ENCODE data around the gene MACO1.
A peak's percentile ranks its signal among the peaks of the same experiment; 100 is the strongest.
"Not testable (repeated sequence)": the region's sequence is repeated elsewhere in the genome, so short reads cannot be mapped to it uniquely, and the experiment has no call there.

Gene MACO1

DNA sequence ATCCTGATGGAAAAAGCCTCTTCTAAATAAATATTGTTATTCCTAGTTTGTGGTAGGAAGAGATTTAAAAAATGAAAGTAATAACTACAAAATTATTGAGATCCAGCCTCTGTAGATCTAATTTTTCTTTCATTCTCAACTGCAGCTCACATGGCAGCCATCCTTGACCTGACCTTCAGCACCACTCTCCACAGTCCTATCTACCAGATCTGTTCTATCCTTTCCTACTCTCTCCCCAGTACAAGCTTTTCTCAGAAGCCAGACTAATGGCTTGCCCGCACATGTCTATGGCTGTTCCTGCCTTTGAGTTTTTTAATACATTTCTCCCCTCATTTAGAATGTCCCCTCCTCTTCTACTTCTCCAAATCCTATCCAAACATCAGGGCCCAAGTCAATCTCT is 51.5 kb downstream of the MACO1 start:
- no peak for DNase-seq (ENCODE audit: extremely low spot score, insufficient read length, low read depth)
- no peak for FAIRE-seq

DNA sequence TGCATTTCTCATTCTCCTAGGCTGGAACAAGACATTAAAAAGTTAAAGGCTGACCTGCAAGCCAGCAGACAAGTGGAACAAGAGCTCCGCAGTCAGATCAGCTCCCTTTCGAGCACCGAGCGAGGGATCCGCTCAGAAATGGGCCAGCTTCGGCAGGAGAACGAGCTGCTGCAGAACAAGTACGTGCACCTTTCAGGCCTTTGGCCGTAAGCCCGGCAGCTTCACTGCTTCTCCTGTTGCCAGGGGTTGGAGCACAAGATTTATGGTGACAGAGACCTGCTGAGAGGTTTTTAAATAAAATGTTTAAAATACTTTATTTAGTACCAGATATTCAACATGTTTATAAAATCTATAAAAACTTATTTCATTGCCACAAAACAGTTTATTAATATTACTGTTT is 53.4 kb downstream of the MACO1 start:
- DNase-seq (ENCODE audit: extremely low spot score, insufficient read length, low read depth) = no peak
- FAIRE-seq = no peak

DNA sequence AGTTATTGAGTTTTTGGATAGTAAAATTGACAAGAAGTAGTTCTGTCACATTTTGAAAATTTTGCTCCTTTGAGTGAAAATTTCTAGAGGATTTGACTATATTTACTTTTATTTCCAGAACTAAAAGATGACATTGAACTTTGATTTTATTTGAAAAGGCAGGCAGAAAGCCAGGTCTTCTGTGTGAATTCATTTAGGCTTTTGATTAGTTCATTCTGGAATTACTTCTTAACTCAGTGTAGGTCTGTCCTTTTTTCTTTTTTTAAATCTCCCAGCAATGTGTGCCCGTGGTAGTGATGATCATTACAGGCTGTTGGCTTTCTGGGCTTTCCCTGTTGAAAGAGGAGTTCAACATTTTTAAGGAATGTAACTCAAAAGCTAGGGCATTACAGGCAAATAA is 53.8 kb downstream of the MACO1 start:
- no peak for FAIRE-seq
- no peak for DNase-seq (ENCODE audit: extremely low spot score, insufficient read length, low read depth)

GRCh38 chr1:25485536-25486411 is 55.1 kb downstream of the MACO1 start:
- DNase-seq (ENCODE audit: extremely low spot score, insufficient read length, low read depth) (no peak), FAIRE-seq (no peak)

DNA sequence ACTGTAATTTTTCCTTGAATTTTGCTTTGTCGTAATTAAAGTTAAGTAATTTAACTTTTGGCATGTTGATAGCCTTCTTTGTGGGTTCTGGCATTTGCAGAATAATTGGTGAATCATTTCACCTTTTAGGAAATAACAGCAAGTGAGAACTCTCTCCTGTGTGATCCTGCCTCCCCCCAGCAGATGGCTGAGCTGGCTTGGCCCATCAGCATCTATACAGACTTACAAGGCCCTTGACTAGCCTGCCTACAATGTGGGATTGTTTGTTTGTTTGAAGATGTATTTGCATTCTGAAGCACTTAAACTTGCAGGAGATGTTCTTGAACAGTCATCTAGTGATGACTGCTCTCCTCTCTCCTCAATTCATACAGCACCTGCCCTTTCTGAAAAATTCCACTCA is 55.9 kb downstream of the MACO1 start:
- DNase-seq (ENCODE audit: extremely low spot score, insufficient read length, low read depth) (no peak), FAIRE-seq (no peak)

- peak; percentile 78 for FAIRE-seq
- no peak for DNase-seq (ENCODE audit: extremely low spot score, insufficient read length, low read depth)
Observed at GRCh38 chr1:25487628-25488027, 56.9 kb downstream of the MACO1 start.

DNA sequence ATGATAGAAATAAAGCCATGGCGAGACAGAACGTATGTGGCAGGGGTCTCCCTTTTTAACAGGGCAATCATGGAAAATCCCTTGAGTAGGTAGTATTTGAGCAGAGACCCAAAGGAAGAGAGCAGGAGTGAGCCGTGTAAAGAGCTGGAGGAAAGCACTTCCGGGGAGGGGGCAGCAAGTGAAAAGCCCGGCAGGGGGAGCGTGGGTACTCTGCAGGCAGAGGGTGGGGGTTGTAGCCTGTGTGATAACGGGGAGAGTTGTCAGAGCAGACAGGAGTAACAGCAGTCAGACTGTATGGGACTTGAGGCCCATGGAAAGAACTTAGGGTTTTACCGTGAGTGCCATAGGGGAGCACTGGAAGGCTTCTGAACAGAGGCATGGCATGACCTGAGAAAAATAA is 61.6 kb downstream of the MACO1 start:
- no peak for FAIRE-seq
- no peak for DNase-seq (ENCODE audit: extremely low spot score, insufficient read length, low read depth)

- FAIRE-seq = no peak
- no peak for DNase-seq (ENCODE audit: extremely low spot score, insufficient read length, low read depth)
Observed at GRCh38 chr1:25494952-25495351, 64.3 kb downstream of the MACO1 start.

GRCh38 chr1:25500694-25501093 is 70.0 kb downstream of the MACO1 start:
- no peak for FAIRE-seq
- no peak for DNase-seq (ENCODE audit: extremely low spot score, insufficient read length, low read depth)

- FAIRE-seq (no peak), DNase-seq (ENCODE audit: extremely low spot score, insufficient read length, low read depth) (no peak)
Observed at GRCh38 chr1:25501235-25502058, 70.8 kb downstream of the MACO1 start.

DNA sequence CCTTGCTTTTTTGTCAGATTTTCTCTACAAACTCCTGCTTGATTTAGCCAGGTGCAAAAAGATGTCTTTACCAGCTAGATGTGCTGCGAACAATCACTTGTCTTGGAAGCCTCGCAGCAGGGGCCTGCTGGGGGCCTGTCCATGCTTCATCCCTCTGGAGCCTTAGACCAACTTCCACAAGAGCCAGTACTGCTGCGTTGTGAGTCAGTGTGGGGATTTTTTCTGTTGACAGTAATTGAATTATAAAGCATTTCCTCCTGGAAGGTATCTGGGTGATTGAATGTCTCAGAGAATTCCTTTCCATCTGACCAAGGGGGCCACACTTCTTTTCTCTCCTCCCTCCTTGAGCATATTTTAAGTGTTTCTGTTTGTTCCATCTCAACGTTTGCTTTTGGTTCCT is 72.3 kb downstream of the MACO1 start:
- no peak for FAIRE-seq

DNA sequence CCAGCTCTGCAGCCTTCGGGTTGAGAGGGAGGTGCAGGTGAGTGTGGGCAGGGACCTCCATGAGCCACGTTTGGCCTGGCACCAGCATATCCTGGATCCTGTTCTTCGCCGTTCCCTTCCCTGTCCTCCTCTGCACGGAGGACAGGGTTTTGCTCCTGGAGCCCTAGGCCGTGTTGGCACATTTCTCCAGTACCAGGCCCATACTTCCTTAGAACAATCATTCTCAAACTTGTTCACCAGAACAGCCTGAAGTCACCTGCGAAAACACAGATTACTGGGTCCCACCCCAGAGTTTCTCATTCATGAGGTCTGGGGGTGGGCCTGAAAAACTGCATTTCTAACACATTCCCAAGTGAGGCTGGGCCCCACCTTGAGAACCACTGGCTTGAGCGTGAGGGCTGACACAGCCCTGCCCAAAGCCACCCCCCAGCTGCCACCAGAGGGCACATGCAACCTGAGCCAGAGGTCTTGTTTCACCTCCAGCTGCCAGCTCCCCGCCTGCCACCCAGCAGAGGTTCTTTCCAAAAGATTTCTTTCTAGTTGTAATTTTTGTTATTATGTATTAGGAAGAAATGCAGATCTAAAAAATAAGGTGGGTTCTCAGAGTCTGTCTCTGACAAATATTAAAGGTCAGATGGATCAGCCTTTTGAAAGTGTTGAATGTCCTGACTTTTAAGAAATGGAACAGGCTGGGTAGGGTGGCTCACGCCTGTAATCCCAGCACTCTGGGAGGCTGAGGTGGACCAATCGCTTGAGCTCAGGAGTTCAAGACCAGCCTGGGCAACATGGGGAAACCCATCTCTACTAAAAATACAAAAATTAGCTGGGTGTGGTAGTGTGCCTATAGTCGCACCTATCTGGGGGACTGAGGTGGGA is 73.1 kb downstream of the MACO1 start:
- DNase-seq (ENCODE audit: extremely low spot score, insufficient read length, low read depth) (no peak), FAIRE-seq (peak; percentile 59)

More for the DNA sequence above, 72.3 kb downstream of the MACO1 start:
- DNase-seq (ENCODE audit: extremely low spot score, insufficient read length, low read depth) = no peak

DNA sequence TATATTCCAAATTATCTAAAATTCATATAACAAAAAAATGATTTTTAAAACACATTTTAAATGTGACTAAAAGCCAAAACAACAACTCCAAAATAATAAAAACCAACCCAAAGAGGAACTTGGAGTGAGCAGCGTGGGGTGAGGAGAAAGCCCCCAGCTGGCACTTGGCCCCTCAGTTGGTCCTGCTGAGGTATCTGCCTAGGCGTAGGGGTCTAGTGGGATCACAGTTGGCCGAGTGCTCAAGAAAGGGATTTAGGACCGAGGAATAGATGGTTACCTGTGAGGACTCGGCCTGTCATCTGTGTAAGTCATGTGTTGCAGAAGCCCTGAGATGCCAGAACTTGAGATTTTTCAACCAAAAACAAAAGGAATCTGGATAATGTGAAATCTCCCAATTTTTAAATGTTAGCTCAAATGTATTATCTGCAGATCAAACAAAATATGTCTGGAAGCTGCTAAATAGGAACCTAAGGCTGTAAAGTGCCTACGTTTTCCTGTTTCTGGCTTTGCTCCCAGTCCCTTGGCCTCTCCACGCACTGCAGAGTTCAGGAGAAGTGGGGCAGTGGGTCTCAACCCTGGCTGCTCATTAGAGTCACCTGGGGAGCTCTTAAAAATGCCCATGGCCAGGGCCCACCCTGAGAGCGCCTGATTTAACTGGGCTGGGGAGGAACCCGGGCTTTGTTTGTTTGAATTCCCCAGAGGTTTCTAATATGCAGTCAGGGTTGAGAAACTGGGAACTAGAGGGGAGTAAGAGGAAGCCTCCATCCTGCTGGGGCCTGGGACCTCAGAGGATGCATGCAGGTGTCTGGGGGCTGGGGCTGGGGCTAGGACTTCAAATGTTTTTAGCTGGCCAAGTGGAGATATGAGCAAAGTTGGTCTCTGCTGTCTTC is 74.3 kb downstream of the MACO1 start:
- FAIRE-seq = no peak

DNA sequence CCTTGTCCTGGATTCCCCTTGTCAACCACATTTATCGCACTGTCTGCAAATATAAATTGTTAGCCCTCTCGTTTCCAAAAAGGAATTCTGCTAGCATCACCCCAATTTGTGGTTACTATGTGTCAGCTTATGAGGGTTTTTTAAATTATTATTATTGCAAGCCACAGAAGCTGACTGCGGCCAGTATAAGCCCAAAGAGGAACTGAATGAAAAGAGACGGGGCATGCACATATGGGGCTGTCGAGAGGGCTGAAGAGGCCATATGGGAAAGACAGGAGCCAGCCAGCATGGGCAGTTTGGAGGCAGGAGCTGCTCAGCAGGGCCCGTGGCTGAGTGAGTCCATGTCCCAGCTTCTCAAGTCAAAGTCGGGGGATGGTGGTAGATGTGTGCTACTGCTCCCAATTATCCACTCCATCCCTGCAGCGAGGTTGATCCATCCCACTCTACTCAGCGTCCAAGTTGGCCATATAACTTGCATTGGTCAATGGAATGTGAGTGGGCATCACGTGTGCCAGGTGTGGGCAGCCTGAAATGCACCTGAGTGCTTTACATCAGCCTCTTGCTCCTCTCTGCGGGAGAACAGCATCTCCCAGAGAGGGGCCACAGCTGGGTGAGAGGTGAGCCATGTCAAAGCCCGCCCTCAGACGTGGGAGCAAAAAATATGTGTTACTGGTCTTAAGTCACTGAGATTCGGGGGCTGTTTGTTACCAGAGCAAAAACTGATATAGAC is 75.1 kb downstream of the MACO1 start:
- no peak for DNase-seq (ENCODE audit: extremely low spot score, insufficient read length, low read depth)
- FAIRE-seq = no peak

More for the DNA sequence above, 74.3 kb downstream of the MACO1 start:
- no peak for DNase-seq (ENCODE audit: extremely low spot score, insufficient read length, low read depth)

DNA sequence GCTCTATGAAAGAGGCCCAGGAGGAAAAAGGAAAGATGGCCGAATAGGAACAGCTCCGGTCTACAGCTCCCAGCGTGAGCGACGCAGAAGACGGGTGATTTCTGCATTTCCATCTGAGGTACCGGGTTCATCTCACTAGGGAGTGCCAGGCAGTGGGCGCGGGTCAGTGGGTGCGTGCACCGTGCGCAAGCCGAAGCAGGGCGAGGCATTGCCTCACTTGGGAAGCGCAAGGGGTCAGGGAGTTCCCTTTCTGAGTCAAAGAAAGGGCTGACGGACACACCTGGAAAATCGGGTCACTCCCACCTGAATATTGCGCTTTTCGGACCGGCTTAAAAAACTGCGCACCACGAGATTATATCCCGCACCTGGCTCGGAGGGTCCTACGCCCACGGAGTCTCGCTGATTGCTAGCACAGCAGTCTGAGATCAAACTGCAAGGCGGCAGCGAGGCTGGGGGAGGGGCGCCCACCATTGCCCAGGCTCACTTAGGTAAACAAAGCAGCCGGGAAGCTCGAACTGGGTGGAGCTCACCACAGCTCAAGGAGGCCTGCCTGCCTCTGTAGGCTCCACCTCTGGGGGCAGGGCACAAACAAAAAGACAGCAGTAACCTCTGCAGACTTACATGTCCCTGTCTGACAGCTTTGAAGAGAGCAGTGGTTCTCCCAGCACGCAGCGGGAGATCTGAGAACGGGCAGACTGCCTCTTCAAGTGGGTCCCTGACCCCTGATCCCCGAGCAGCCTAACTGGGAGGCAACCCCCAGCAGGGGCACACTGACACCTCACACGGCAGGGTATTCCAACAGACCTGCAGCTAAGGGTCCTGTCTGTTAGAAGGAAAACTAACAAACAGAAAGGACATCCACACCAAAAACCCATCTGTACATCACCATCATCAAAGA is 76.1 kb downstream of the MACO1 start:
- FAIRE-seq; DNase-seq (ENCODE audit: extremely low spot score, insufficient read length, low read depth): not testable (repeated sequence)

- no peak for FAIRE-seq
- DNase-seq (ENCODE audit: extremely low spot score, insufficient read length, low read depth) = no peak
Observed at GRCh38 chr1:25513666-25514065, 83.0 kb downstream of the MACO1 start.

GRCh38 chr1:25515033-25515432 is 84.3 kb downstream of the MACO1 start:
- DNase-seq (ENCODE audit: extremely low spot score, insufficient read length, low read depth) (no peak), FAIRE-seq (no peak)

GRCh38 chr1:25516686-25517085 is 86.0 kb downstream of the MACO1 start:
- DNase-seq (ENCODE audit: extremely low spot score, insufficient read length, low read depth) = no peak
- FAIRE-seq = no peak

Measured in GM18507 (cell line).